ENCODE data around the gene PCDHB9.
"Not testable (repeated sequence)": the region's sequence is repeated elsewhere in the genome, so short reads cannot be mapped to it uniquely, and the experiment has no call there.

The PCDHB9 gene

DNA sequence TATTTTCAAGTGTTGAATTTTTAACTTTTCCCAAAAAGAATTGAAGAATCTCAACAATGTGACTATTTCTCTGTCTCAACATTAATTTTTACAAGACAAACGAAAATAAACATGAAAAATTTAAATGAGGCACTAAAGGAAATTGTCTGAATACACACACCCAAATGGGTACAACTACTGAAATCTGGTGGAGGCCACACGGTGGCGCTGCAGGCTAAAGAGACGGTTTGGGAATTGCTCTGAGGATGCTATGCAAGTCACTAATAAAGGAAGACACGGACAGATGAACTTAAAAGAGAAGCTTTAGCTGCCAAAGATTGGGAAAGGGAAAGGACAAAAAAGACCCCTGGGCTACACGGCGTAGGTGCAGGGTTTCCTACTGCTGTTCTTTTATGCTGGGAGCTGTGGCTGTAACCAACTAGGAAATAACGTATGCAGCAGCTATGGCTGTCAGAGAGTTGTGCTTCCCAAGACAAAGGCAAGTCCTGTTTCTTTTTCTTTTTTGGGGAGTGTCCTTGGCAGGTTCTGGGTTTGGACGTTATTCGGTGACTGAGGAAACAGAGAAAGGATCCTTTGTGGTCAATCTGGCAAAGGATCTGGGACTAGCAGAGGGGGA lies 5.3 kb downstream of the PCDHB9 start, which contains the start of gene PCDHB10:
TSS of gene PCDHB10 (plus strand) at position 244 of the 616 bp plus-strand sequence. CDS start at position 444, 200 bp downstream.
- DNase-seq (ENCODE audit: insufficient read length, low spot score) (peak; percentile 66), FAIRE-seq (peak; percentile 75)
- TF ChIP-seq, protein P1, sequence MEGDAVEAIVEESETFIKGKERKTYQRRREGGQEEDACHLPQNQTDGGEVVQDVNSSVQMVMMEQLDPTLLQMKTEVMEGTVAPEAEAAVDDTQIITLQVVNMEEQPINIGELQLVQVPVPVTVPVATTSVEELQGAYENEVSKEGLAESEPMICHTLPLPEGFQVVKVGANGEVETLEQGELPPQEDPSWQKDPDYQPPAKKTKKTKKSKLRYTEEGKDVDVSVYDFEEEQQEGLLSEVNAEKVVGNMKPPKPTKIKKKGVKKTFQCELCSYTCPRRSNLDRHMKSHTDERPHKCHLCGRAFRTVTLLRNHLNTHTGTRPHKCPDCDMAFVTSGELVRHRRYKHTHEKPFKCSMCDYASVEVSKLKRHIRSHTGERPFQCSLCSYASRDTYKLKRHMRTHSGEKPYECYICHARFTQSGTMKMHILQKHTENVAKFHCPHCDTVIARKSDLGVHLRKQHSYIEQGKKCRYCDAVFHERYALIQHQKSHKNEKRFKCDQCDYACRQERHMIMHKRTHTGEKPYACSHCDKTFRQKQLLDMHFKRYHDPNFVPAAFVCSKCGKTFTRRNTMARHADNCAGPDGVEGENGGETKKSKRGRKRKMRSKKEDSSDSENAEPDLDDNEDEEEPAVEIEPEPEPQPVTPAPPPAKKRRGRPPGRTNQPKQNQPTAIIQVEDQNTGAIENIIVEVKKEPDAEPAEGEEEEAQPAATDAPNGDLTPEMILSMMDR (IDR thresholded peaks at IDR 0.05; ENCODE audit: insufficient read depth, missing control alignments) = peak; percentile 16

DNA sequence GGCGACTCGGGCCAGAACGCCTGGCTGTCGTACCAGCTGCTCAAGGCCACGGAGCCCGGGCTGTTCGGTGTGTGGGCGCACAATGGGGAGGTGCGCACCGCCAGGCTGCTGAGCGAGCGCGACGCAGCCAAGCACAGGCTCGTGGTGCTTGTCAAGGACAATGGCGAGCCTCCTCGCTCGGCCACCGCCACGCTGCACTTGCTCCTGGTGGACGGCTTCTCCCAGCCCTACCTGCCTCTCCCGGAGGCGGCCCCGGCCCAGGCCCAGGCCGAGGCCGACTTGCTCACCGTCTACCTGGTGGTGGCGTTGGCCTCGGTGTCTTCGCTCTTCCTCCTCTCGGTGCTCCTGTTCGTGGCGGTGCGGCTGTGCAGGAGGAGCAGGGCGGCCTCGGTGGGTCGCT lies 7.4 kb downstream of the PCDHB9 start:
- not testable (repeated sequence) for DNase-seq (ENCODE audit: insufficient read length, low spot score); FAIRE-seq

DNA sequence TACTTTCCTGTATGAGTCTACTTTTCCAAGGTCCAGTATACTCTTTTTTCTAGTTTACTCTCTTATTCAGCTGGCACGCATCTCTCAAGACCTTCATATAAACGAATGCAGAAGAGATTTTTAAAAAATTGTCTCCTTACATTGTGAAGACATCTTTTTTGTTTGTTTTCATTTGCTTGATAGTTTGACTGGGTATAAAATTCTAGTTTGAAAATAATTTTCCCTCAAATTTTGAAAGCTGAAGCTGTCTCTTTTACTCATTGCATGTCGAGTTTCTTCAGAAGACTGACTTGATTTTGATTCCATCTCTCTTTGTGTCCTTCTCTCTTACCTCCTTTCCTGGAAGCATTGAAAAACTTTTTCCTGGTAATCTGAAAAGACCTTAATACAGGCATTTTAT lies 9.4 kb downstream of the PCDHB9 start:
- TF ChIP-seq, protein P1 (IDR thresholded peaks at IDR 0.05; ENCODE audit: insufficient read depth, missing control alignments) = no peak
- DNase-seq (ENCODE audit: insufficient read length, low spot score) (no peak), FAIRE-seq (no peak)

- FAIRE-seq (peak; percentile 95), DNase-seq (ENCODE audit: insufficient read length, low spot score) (no peak)
- TF ChIP-seq, protein P1 (IDR thresholded peaks at IDR 0.05; ENCODE audit: insufficient read depth, missing control alignments) = peak; percentile 21
Measured at GRCh38 chr5:141199359-141200235, 12.6 kb downstream of the PCDHB9 start, which contains the start of gene PCDHB11. Gene PCDHB11 (plus strand): TSS chr5:141199627. CDS start chr5:141199775, 148 bp downstream.

DNA sequence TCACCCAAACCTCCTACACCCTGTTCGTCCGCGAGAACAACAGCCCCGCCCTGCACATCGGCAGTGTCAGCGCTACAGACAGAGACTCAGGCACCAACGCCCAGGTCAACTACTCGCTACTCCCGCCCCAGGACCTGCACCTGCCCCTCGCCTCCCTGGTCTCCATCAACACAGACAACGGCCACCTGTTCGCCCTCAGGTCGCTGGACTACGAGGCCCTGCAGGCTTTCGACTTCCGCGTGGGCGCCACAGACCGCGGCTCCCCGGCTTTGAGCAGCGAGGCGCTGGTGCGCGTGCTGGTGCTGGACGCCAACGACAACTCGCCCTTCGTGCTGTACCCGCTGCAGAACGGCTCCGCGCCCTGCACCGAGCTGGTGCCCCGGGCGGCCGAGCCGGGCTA lies 14.2 kb downstream of the PCDHB9 start:
- FAIRE-seq; DNase-seq (ENCODE audit: insufficient read length, low spot score): not testable (repeated sequence)

GRCh38 chr5:141201646-141202045 lies 14.7 kb downstream of the PCDHB9 start:
- FAIRE-seq; DNase-seq (ENCODE audit: insufficient read length, low spot score): not testable (repeated sequence)

GRCh38 chr5:141208478-141208877 lies 21.5 kb downstream of the PCDHB9 start, which contains the start of gene PCDHB12:
Gene PCDHB12 (plus strand): TSS chr5:141208719. CDS start chr5:141208908, 189 bp downstream.
- no peak for FAIRE-seq
- DNase-seq (ENCODE audit: insufficient read length, low spot score) = no peak
- TF ChIP-seq, protein P1 (IDR thresholded peaks at IDR 0.05; ENCODE audit: insufficient read depth, missing control alignments) = no peak

GRCh38 chr5:141210281-141210680 lies 23.3 kb downstream of the PCDHB9 start:
- FAIRE-seq = not testable (repeated sequence)

GRCh38 chr5:141210849-141211248 lies 23.9 kb downstream of the PCDHB9 start:
- not testable (repeated sequence) for DNase-seq (ENCODE audit: insufficient read length, low spot score); FAIRE-seq

More at GRCh38 chr5:141210281-141210680, 23.3 kb downstream of the PCDHB9 start:
- not testable (repeated sequence) for DNase-seq (ENCODE audit: insufficient read length, low spot score)

- FAIRE-seq = peak; percentile 93
- not testable (repeated sequence) for DNase-seq (ENCODE audit: insufficient read length, low spot score)
Measured at GRCh38 chr5:141213656-141214339, 26.8 kb downstream of the PCDHB9 start, which contains the start of gene PCDHB13. Gene PCDHB13 (plus strand): TSS chr5:141213919. CDS start chr5:141214124, 205 bp downstream.

DNA sequence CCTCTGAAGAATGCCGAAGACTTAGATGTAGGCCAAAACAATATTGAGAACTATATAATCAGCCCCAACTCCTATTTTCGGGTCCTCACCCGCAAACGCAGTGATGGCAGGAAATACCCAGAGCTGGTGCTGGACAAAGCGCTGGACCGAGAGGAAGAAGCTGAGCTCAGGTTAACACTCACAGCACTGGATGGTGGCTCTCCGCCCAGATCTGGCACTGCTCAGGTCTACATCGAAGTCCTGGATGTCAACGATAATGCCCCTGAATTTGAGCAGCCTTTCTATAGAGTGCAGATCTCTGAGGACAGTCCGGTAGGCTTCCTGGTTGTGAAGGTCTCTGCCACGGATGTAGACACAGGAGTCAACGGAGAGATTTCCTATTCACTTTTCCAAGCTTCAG lies 27.6 kb downstream of the PCDHB9 start:
- not testable (repeated sequence) for FAIRE-seq; DNase-seq (ENCODE audit: insufficient read length, low spot score)

- FAIRE-seq = not testable (repeated sequence)
Measured at GRCh38 chr5:141215504-141215903, 28.5 kb downstream of the PCDHB9 start.

DNA sequence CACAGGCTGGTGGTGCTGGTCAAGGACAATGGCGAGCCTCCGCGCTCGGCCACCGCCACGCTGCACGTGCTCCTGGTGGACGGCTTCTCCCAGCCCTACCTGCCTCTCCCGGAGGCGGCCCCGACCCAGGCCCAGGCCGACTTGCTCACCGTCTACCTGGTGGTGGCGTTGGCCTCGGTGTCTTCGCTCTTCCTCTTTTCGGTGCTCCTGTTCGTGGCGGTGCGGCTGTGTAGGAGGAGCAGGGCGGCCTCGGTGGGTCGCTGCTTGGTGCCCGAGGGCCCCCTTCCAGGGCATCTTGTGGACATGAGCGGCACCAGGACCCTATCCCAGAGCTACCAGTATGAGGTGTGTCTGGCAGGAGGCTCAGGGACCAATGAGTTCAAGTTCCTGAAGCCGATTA lies 29.1 kb downstream of the PCDHB9 start:
- not testable (repeated sequence) for DNase-seq (ENCODE audit: insufficient read length, low spot score); FAIRE-seq

More at GRCh38 chr5:141215504-141215903, 28.5 kb downstream of the PCDHB9 start:
- DNase-seq (ENCODE audit: insufficient read length, low spot score) = not testable (repeated sequence)

Data from D721Med (cell line).